ENCODE measurements around the gene IMMP2L.

DNA sequence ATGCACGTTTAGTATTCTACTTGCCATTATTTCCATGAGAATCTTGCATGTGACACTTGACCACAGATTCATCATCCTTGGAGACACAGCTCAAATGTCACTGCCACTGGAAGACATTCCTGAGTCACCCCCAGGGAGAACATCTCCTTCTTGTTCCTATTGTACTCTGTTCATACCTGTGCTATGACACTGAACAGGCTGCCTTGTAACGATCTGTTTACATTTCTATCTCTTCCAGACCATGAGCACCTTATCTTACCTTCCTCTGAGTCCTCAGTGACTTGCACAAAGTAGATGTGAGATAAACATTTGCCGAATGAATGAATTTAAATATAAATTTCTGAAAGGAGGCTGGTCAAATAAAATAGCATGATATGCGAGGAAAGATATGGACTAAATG is 803.2 kb downstream of the IMMP2L start:
- TF ChIP-seq CTCF (optimal IDR thresholded peaks at IDR 0.05 in 1 of 3, IDR thresholded peaks at IDR 0.05 in 1 of 3, conservative IDR thresholded peaks at IDR 0.05 in 1 of 3; ENCODE audit: extremely low read depth in 1 of 3, insufficient read depth in 2 of 3, low read length in 3 of 3) (no peak), EZH2 (IDR thresholded peaks at IDR 0.05; ENCODE audit: low read length) (no peak)

Measured in keratinocyte (primary cell).